ENCODE measurements around the gene DMC1. TPM values are rescaled to one million over a fixed set of nuclear protein-coding genes. Genes with fewer than 3 reads are reported as not detected.
"Not testable (repeated sequence)": the region's sequence is repeated elsewhere in the genome, so short reads cannot be mapped to it uniquely, and the experiment has no call there.

DMC1 gene
- total and polyA plus RNA-seq, 2 experiments from 2014 or later: 5.0 to 18.5 TPM

- TF ChIP-seq CTCF (conservative IDR thresholded peaks at IDR 0.05; ENCODE audit: low read depth in 2 of 2): no peak
- TF ChIP-seq POLR2AphosphoS5 (IDR thresholded peaks at IDR 0.05; ENCODE audit: low read depth): no peak
These were observed 48.3 kb upstream of the DMC1 start (continued) for GRCh38 chr22:38618258-38618657.

DNA sequence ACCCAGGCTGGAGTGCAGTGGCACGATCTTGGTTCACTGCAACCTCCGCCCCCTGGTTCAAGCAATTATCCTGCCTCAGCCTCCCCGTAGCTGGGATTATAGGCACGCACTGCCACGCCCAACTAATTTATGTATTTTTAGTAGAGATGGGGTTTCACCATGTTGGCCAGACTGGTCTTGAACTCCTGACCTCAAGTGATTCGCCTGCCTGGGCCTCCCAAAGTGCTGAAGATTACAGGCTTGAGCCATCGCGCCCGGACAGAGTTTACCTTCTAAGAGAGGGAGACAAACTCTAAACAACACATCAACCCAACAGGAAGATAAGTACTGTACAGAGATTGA, 45.1 kb upstream of the DMC1 start:
- ATAC-seq; H3K4me3 ChIP-seq; H3K4me1 ChIP-seq (ENCODE audit: insufficient read depth); H3F3A ChIP-seq (replicated peaks; ENCODE audit: low read depth); H3K79me2 ChIP-seq (replicated peaks; ENCODE audit: insufficient read depth); H4K20me1 ChIP-seq (replicated peaks; ENCODE audit: insufficient read depth); H3K9me3 Mint-ChIP-seq; H3K4me2 ChIP-seq; H3K27ac Mint-ChIP-seq; H2AFZ ChIP-seq; H3K4me3 Mint-ChIP-seq; H3K27me3 ChIP-seq (ENCODE audit: insufficient read depth); DNase-seq (ENCODE audit: low spot score); H3K27ac ChIP-seq (ENCODE audit: low read depth); H3K9me2 ChIP-seq (ENCODE audit: insufficient read depth); H3K27me3 Mint-ChIP-seq (ENCODE audit: insufficient read depth, low read depth, poor library complexity); H3K4me1 Mint-ChIP-seq: not testable (repeated sequence)
- peaks cover 42% of the 10 kb centered on the region for H3K36me3 Mint-ChIP-seq (ENCODE audit: low read depth)
- H3K36me3 ChIP-seq (ENCODE audit: insufficient read depth): peaks cover 15% of the 10 kb centered on the region; the same call in 1 of the 2 replicates

GRCh38 chr22:38614332-38615063, 44.5 kb upstream of the DMC1 start:
- Histone ChIP-seq H4K20me1 (replicated peaks; ENCODE audit: insufficient read depth) (no peaks in the 10 kb centered on the region), H2AFZ (no peak overlapping the region), H3K79me2 (replicated peaks; ENCODE audit: insufficient read depth) (no peaks in the 10 kb centered on the region), H3K4me3 (no peak overlapping the region), H3K36me3 (ENCODE audit: insufficient read depth) (peaks cover 11% of the 10 kb centered on the region; the same call in 1 of the 2 replicates), H3K27ac (ENCODE audit: low read depth) (no peak overlapping the region), H3K9me2 (ENCODE audit: insufficient read depth) (no peaks in the 10 kb centered on the region), H3F3A (replicated peaks; ENCODE audit: low read depth) (no peaks in the 10 kb centered on the region), H3K4me1 (ENCODE audit: insufficient read depth) (no peaks in the 10 kb centered on the region), H3K4me2 (no peak overlapping the region), H3K27me3 (ENCODE audit: insufficient read depth) (no peaks in the 10 kb centered on the region)
- Mint-ChIP-seq H3K27ac (no peak overlapping the region), H3K36me3 (ENCODE audit: low read depth) (peaks cover 36% of the 10 kb centered on the region), H3K27me3 (ENCODE audit: insufficient read depth, low read depth, poor library complexity) (peaks cover 5% of the 10 kb centered on the region), H3K4me1 (peaks cover 4% of the 10 kb centered on the region), H3K4me3 (no peak overlapping the region), H3K9me3 (peaks cover 9% of the 10 kb centered on the region; the same call in 2 of the 3 replicates)
- TF ChIP-seq, protein P1, sequence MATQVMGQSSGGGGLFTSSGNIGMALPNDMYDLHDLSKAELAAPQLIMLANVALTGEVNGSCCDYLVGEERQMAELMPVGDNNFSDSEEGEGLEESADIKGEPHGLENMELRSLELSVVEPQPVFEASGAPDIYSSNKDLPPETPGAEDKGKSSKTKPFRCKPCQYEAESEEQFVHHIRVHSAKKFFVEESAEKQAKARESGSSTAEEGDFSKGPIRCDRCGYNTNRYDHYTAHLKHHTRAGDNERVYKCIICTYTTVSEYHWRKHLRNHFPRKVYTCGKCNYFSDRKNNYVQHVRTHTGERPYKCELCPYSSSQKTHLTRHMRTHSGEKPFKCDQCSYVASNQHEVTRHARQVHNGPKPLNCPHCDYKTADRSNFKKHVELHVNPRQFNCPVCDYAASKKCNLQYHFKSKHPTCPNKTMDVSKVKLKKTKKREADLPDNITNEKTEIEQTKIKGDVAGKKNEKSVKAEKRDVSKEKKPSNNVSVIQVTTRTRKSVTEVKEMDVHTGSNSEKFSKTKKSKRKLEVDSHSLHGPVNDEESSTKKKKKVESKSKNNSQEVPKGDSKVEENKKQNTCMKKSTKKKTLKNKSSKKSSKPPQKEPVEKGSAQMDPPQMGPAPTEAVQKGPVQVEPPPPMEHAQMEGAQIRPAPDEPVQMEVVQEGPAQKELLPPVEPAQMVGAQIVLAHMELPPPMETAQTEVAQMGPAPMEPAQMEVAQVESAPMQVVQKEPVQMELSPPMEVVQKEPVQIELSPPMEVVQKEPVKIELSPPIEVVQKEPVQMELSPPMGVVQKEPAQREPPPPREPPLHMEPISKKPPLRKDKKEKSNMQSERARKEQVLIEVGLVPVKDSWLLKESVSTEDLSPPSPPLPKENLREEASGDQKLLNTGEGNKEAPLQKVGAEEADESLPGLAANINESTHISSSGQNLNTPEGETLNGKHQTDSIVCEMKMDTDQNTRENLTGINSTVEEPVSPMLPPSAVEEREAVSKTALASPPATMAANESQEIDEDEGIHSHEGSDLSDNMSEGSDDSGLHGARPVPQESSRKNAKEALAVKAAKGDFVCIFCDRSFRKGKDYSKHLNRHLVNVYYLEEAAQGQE (IDR thresholded peaks at IDR 0.05; ENCODE audit: unreplicated experiment): no peak
- TF ChIP-seq STAT1 (IDR thresholded peaks at IDR 0.05; ENCODE audit: unreplicated experiment) (no peak), POLR2AphosphoS5 (IDR thresholded peaks at IDR 0.05; ENCODE audit: low read depth) (no peak), CREB1 (CRISPR knock-in tag; IDR thresholded peaks at IDR 0.05; ENCODE audit: low read depth) (no peak), JUNB (IDR thresholded peaks at IDR 0.05; ENCODE audit: unreplicated experiment) (no peak), CTCF (conservative IDR thresholded peaks at IDR 0.05; ENCODE audit: low read depth in 2 of 2) (no peak), ZNF331 (CRISPR knock-in tag; IDR thresholded peaks at IDR 0.05; ENCODE audit: low read depth) (no peak), EZH2 (IDR thresholded peaks at IDR 0.05; ENCODE audit: low read depth, unreplicated experiment) (no peak)
- DNase-seq (ENCODE audit: low spot score) (no peak), ATAC-seq (no peak)
